HEK293T (cell line): ENCODE measurements around the gene METTL16.

Experiments used
- CTCF ChIA-PET: fragments of 350-600 bp; formaldehyde crosslinking; extraction: SDS; loops from one replicate; lab custom pipeline; 2021; ENCODE audit warnings: antibody characterized with exemption, inconsistent platforms; lab: Yijun Ruan, JAX
- POLR2A ChIA-PET: fragments of 350-600 bp; formaldehyde crosslinking; extraction: SDS; loops from one replicate; lab custom pipeline; 2020; ENCODE audit warnings: antibody characterized with exemption, inconsistent platforms; lab: Yijun Ruan, JAX
- DNase-seq: peaks from one replicate; pipeline ENCODE4 v3.0.0; 2012; ENCODE audit warnings: mixed read lengths; ENCODE audit errors: extremely low spot score
- ARNT ChIP-seq: fragments of 450-650 bp; IDR thresholded peaks from 2 replicates; pipeline ENCODE4 v1.6.1; 2017; ENCODE audit warnings: mild to moderate bottlenecking
- BHLHE40 ChIP-seq: fragments of 450-650 bp; IDR thresholded peaks from 2 replicates; pipeline ENCODE4 v1.6.1; 2016; ENCODE audit warnings: mild to moderate bottlenecking, moderate library complexity, borderline replicate concordance
- CTBP1 ChIP-seq: fragments of 450-650 bp; IDR thresholded peaks from 2 replicates; pipeline ENCODE4 v1.6.1; 2016; ENCODE audit warnings: borderline replicate concordance
- ELF4 ChIP-seq: fragments of 450-650 bp; IDR thresholded peaks from 2 replicates; pipeline ENCODE4 v1.6.1; 2017; ENCODE audit warnings: antibody characterized with exemption
- FOXA1 ChIP-seq: fragments of 450-650 bp; IDR thresholded peaks from 2 replicates; pipeline ENCODE4 v1.6.1; 2016; ENCODE audit warnings: mild to moderate bottlenecking
- FOXK2 ChIP-seq: fragments of 450-650 bp; IDR thresholded peaks from 2 replicates; pipeline ENCODE4 v1.6.1; 2016; ENCODE audit warnings: mild to moderate bottlenecking
- FOXM1 ChIP-seq: fragments of 450-650 bp; IDR thresholded peaks from 2 replicates; pipeline ENCODE4 v1.6.1; 2017; ENCODE audit warnings: mild to moderate bottlenecking, borderline replicate concordance
- HDGF ChIP-seq: fragments of 450-650 bp; IDR thresholded peaks from 2 replicates; pipeline ENCODE4 v1.6.1; 2017; ENCODE audit warnings: antibody characterized with exemption, borderline replicate concordance
- L3MBTL2 ChIP-seq: fragments of 450-650 bp; conservative IDR thresholded peaks from 2 replicates; pipeline ENCODE4 v1.6.1; 2016; ENCODE audit warnings: mild to moderate bottlenecking
- LEF1 ChIP-seq: fragments of 450-650 bp; IDR thresholded peaks from 2 replicates; pipeline ENCODE4 v1.6.1; 2017; ENCODE audit warnings: mild to moderate bottlenecking, borderline replicate concordance
- NFRKB ChIP-seq: fragments of 450-650 bp; IDR thresholded peaks from 2 replicates; pipeline ENCODE4 v1.6.1; 2016; ENCODE audit warnings: mild to moderate bottlenecking, moderate library complexity
- SP1 ChIP-seq: fragments of 450-650 bp; IDR thresholded peaks from 2 replicates; pipeline ENCODE4 v1.6.1; 2017
- SUZ12 ChIP-seq: fragments of 450-650 bp; IDR thresholded peaks from 2 replicates; pipeline ENCODE4 v1.6.1; 2016; ENCODE audit warnings: mild to moderate bottlenecking
- TARDBP ChIP-seq: fragments of 450-650 bp; IDR thresholded peaks from 2 replicates; pipeline ENCODE4 v1.6.1; 2016
- ZNF384 ChIP-seq: fragments of 450-650 bp; IDR thresholded peaks from 2 replicates; pipeline ENCODE4 v1.6.1; 2016
- TF ChIP-seq, protein P1 (sequence below): fragments of 450-650 bp; IDR thresholded peaks from 2 replicates; pipeline ENCODE4 v1.6.1; 2016

METTL16 gene

DNA sequence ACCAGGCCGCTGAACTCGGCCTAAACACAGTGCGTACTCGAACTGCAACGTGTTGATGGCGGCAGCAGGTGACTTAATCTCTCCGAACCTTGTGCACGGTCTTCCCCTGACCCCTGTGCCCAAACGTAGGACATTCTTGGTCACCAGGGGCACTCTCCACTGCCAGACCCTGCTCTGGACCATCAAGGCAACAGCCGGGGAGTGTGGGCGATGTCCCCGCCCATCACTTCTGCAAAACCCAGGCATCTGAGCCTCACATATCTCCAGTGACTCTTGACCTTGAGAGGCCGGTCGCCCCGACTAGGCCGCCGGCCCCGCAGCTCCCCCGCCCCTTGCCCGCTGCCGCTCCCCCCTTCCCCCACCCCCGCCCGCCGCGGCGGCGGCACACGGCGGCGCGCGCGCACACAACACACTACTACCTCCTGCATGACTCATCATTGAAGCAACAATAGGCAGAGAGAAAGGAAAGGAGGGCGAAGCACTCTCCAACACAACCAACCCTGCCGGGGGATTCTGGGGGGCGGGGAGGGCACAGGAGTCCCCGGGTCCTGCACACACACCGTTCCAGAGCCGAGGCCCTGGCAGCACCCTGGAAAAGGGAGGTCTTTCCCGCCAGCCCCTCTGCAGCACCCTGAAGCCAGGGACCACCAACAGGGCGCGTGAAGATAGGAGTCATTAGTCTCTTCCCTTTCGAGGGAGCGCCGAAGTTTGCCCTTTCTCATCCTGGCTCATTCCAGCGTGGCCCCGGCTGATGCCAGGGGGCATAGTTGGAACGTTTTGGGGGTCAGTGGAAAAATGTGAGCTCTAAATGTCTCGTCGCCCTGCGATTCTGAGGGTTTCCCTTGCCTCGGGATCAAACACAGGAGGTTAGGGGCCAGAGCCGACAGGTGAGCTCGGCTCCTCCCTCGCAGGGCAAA is 112.8 kb downstream of the METTL16 start:
- no peak for TF ChIP-seq NFRKB
- TF ChIP-seq L3MBTL2: peak; percentile 15; the same call in 1 of the 2 replicates
- no peak for TF ChIP-seq TARDBP
- CTCF ChIA-PET: interaction anchor here (1.0 kb wide), 1 partner anchor 17 kb away, joined by 3 read pairs; no protein-coding TSS in a partner anchor
- DNase-seq: no peak
- POLR2A ChIA-PET: interaction anchor here (0.7 to 2.1 kb wide), 2 partner anchors 16 to 194 kb away, joined by 3 to 6 read pairs; partner anchors contain the start of gene PAFAH1B1

DNA sequence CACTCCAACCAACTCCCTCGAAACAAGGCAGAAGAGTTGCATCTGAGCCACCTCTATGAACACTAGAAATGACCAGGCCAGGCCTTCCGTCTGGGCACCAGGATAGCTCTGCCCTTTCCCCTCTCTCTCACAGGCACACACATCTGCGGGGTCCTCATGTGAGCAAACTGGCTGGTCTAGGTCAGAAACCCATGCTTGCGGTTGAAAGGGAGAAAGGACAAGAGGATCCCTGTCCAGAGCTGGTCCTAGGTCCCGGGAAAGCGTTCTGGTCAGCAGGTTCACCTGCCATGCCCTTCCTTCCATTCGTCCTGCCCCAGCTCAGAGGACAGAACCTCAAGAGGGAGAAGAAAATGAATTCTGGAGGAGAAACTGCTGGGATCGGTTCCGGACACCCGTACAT is 113.5 kb downstream of the METTL16 start:
- no peak for TF ChIP-seq CTBP1
- TF ChIP-seq ZNF384: no peak
- no peak for TF ChIP-seq TARDBP
- TF ChIP-seq FOXA1: no peak
- TF ChIP-seq NFRKB: no peak
- TF ChIP-seq FOXK2: no peak
- no peak for TF ChIP-seq SUZ12
- no peak for TF ChIP-seq FOXM1
- ChIA-PET CTCF (interaction anchor here (0.6 to 1.0 kb wide), 2 partner anchors 15 to 17 kb away, joined by 3 to 4 read pairs; no protein-coding TSS in a partner anchor), POLR2A (interaction anchor here (2.1 kb wide), 1 partner anchor 16 kb away, joined by 6 read pairs; no protein-coding TSS in a partner anchor)
- no peak for DNase-seq

DNA sequence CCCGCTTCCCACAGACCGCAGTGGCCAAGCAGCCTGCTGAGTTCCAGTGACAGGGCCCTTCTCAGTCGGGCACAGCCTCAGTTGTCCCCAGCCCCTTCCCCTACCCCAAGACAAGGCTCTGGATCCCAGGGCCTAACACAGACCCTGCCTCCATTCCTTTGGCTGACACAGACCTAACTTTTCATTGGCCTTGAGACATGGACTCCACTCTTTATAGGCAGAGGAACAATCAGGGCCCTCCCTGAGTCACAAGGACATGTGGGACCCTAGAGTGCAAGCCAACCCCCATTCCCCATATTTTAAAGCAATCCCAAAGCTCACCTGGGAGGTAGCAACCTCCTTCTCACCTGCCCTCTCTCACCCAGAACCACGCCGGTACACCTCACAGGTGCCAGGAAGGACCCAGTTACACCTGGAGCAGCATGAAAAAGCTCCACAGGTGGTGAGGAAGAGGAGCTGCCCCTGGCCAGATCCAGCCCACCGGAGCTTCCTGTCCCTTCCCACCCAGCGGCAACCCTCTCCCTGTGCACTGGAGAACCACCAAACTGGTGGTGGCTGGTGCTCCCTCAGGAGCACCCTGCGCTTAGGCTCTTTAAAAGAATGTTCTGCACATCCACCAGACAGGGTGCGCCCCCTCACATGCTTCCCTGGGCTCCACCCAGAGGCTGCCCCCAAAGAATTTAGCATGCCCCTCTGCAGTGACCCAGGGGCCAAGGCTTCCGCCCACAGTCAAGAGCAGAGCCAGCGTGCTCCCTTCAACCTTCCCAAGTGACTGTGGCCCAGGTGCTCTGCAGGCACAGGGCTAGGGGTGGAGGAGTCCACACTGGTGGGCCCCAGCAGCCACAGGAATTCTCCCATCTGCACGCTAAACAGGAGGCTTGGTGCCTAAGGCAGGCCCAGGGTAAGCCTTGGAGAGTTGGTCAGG is 114.2 kb downstream of the METTL16 start:
- ChIA-PET CTCF (interaction anchor here (0.6 to 1.0 kb wide), 2 partner anchors 15 to 18 kb away, joined by 3 to 4 read pairs; no protein-coding TSS in a partner anchor), POLR2A (interaction anchor here (2.1 kb wide), 1 partner anchor 15 kb away, joined by 6 read pairs; no protein-coding TSS in a partner anchor)
- TF ChIP-seq ZNF384 (no peak), TARDBP (no peak), FOXK2 (no peak), NFRKB (no peak), BHLHE40 (no peak), FOXA1 (no peak), CTBP1 (no peak), HDGF (no peak), SP1 (no peak), ARNT (no peak)
- no peak for DNase-seq

DNA sequence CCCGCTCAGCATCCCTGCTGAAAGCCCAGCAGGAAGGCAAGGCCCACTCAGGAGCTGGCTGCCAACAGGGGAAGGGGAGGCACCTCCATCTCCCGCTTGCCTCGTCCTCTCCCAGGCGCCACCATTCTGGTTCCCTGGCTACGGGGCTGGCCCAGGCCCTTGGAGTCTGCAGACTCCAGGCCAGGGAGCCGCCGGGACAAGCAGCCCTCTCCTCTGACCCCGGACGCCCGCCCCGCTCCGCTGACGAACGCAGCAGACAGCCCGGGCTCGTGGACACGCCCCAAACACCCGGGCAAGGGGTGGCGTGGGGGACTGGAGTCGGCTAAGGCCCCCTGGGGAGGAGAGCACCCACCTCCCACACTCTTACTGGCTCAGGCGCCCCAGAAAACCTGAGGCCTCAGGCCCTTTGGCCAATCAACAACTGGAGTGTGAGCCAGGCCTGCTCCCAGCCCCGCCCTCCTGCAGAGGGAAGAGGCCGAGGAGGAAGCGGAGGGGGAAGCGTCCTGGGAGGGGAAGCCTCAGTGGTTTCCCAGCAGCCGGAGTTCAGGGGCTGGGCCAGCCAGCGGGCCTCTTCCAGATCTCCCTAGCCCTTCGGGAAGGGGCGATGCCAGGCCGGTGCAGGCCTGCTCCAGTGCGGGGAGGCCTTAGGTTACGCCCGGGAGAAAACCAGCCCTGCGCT is 115.0 kb downstream of the METTL16 start:
- POLR2A ChIA-PET: no interaction called here
- TF ChIP-seq NFRKB (no peak), L3MBTL2 (no peak), SP1 (no peak)
- TF ChIP-seq, protein P1, sequence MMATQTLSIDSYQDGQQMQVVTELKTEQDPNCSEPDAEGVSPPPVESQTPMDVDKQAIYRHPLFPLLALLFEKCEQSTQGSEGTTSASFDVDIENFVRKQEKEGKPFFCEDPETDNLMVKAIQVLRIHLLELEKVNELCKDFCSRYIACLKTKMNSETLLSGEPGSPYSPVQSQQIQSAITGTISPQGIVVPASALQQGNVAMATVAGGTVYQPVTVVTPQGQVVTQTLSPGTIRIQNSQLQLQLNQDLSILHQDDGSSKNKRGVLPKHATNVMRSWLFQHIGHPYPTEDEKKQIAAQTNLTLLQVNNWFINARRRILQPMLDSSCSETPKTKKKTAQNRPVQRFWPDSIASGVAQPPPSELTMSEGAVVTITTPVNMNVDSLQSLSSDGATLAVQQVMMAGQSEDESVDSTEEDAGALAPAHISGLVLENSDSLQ: no peak
- no peak for DNase-seq
- CTCF ChIA-PET: interaction anchor here (1.0 kb wide), 1 partner anchor 14 kb away, joined by 3 read pairs; no protein-coding TSS in a partner anchor

DNA sequence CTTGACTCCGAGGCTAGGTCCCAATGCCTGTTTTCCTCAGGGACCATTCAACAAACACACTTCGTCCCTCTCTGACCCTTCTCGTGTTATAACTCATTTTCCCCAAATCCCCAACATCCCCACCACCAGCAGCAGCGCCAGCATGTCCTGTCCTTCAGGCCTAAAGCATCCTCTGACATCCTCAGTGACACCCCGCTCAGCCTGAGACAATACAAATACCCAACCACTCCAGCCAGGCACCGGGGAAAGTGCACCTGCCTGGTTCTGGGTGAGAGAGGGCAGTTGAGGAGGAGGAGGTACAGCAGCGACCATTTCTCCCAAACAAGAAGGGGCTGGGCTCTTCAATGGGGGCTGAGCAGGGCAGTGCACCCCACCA is 115.5 kb downstream of the METTL16 start:
- no peak for DNase-seq
- TF ChIP-seq CTBP1 (no peak), SUZ12 (no peak), ELF4 (no peak), TARDBP (no peak), ARNT (no peak), FOXK2 (no peak), LEF1 (no peak), FOXA1 (no peak), BHLHE40 (no peak), NFRKB (no peak), HDGF (no peak), L3MBTL2 (no peak), ZNF384 (no peak)
- TF ChIP-seq, protein P1: no peak
- ChIA-PET POLR2A (no interaction called here), CTCF (no interaction called here)
